ENCODE results near the gene PRKN.

DNA sequence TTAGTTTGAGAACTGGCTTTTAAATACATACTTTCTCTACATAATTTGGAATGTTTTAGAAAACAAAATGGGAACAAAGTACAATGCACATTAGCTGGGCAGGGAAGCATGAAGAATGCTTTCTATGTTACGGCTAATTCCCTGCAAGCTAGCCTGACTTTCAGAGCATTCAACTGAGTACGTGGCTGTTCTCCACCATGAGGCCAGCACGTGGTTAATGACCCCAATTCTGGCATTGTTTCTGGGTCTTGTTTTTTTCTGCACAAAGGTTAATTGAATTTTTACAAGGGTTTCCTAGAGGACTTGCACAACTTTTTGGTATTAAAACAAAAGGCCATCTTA, 1245.1 kb downstream of the PRKN start:
- TF ChIP-seq, protein P1, sequence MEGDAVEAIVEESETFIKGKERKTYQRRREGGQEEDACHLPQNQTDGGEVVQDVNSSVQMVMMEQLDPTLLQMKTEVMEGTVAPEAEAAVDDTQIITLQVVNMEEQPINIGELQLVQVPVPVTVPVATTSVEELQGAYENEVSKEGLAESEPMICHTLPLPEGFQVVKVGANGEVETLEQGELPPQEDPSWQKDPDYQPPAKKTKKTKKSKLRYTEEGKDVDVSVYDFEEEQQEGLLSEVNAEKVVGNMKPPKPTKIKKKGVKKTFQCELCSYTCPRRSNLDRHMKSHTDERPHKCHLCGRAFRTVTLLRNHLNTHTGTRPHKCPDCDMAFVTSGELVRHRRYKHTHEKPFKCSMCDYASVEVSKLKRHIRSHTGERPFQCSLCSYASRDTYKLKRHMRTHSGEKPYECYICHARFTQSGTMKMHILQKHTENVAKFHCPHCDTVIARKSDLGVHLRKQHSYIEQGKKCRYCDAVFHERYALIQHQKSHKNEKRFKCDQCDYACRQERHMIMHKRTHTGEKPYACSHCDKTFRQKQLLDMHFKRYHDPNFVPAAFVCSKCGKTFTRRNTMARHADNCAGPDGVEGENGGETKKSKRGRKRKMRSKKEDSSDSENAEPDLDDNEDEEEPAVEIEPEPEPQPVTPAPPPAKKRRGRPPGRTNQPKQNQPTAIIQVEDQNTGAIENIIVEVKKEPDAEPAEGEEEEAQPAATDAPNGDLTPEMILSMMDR (IDR thresholded peaks at IDR 0.05) = no peak
- TF ChIP-seq ZFX (IDR thresholded peaks at IDR 0.05; ENCODE audit: borderline replicate concordance) = no peak

Data from 22Rv1 (cell line).